Lower leg skin (tissue), 3 donors: ENCODE data around the gene PRDM16.

Source experiments
- POLR2A ChIP-seq, 2 donors: fragments of 450-650 bp; IDR thresholded peaks; one replicate each; pipeline ENCODE4 v1.6.1; 2016 to 2017; ENCODE audit warnings: antibody characterized with exemption in 2 of 2, mild to moderate bottlenecking in 1 of 2, moderate library complexity in 1 of 2
- TF ChIP-seq, protein P1 (sequence below), 3 donors: fragments of 450-650 bp; IDR thresholded peaks; one replicate each; pipeline ENCODE4 v1.5.1; 2016; ENCODE audit warnings: antibody characterized with exemption in 3 of 3, mild to moderate bottlenecking in 3 of 3, moderate library complexity in 2 of 3

DNA sequence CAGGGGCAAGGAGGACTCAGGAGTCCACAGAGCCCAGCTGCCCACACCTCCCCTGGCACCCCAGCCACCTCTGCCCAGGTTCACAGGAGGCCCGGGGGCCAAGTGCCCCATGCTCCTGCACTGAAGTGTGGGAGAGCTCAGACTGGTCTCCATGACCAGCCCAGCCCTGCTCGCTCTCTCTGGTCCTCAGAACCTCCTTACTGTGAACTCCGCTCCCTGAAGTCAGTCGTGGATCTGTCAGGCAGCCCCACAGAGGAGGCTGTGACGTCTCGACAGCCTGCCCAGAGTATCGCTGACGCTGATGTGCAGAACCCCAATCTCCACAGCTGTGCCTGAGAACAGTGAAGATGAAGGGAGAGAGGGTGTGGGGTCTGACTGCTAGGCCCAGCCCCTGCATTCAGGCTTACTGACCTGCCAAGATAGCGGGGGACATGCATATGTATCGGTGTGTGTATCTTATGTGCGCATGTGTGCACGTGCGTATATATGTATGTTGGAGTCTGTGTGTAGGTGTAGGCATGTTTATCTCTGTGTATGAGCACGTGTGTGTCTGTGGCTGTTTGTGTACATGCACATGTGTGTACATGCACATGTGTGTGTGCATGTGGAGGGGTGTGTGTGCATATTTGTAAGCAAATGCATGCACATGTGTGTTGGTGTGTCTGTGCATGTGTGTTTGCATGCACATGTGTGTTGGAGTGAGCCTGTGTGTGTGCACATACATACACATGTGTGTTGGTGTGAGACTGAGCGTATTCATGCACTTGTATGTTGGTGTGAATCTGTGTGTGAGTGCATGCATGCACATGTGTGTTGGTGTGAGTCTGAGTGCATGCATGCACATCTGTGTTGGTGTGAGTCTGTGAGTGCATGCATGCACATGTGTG, 267.0 kb downstream of the PRDM16 start:
- TF ChIP-seq, protein P1, sequence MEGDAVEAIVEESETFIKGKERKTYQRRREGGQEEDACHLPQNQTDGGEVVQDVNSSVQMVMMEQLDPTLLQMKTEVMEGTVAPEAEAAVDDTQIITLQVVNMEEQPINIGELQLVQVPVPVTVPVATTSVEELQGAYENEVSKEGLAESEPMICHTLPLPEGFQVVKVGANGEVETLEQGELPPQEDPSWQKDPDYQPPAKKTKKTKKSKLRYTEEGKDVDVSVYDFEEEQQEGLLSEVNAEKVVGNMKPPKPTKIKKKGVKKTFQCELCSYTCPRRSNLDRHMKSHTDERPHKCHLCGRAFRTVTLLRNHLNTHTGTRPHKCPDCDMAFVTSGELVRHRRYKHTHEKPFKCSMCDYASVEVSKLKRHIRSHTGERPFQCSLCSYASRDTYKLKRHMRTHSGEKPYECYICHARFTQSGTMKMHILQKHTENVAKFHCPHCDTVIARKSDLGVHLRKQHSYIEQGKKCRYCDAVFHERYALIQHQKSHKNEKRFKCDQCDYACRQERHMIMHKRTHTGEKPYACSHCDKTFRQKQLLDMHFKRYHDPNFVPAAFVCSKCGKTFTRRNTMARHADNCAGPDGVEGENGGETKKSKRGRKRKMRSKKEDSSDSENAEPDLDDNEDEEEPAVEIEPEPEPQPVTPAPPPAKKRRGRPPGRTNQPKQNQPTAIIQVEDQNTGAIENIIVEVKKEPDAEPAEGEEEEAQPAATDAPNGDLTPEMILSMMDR (IDR thresholded peaks at IDR 0.05), result no peak
- TF ChIP-seq POLR2A (IDR thresholded peaks at IDR 0.05), result no peak
